GM19025 (cell line): ENCODE data around the gene ADAMTSL2.

ENCODE experiments used
- ATAC-seq: cut with Tn5 transposase; IDR thresholded peaks from one replicate; pipeline ENCODE4 v1.9.1; 2021; ENCODE audit warnings: mild to moderate bottlenecking, low read depth, moderate library complexity; ENCODE audit not compliant: unreplicated experiment

Gene ADAMTSL2

DNA sequence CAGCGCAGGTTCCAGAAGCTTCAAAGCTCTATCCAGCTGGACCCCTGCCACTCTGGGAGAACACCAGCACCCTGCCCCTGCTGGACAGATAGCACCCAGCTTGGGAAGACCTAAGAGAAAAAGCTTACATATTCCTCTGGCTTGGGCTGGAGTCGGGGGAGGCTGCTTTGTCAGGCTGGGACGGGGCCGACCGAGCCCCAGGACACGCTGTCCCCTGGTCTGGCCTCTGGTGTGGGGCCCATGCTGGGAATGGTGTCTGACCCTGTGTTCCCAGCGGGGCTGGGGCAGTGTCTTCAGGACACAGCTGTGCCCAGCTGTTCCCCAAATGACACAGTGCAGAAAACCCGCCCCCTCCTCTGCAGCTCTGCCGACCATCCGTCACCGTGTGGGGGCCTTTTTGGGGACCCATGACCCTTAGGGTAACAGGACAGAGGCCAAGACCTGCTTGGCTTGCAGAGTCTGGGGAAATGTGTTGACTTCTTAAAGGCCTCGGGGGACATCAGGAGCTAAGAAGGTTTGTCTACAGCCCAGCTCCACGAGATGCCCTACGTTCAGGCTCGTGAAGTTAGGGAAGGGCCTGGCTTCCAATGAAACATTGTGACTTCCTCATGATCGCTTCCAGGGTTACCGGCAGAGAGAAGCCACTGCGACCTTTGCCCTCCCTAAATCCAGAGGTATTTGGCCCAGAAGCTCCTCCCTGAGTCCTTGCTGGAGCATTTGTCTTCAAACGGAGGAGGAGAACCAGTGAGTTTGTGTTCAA lies 35.2 kb upstream of the ADAMTSL2 start:
- ATAC-seq: no peak

- no peak for ATAC-seq
Observed at GRCh38 chr9:133499892-133500270, 34.6 kb upstream of the ADAMTSL2 start.

DNA sequence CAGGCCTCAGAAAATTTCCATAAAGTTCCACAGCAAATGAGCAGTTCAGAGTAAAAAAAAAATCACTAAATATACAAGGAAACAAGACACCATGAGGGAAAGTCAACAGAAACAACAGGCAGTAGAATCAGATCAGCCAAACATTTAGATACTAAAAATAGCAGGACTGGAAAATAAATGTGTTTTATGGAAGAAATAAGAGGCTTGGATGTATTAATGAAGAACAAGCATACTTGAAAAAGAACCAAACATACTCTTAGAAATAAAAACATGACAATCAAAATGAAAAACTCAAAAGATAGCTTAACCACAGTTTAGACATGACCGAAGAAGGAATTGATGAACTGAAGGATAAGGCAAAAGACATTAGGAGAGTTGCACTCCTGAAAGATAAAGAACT lies 32.4 kb upstream of the ADAMTSL2 start:
- ATAC-seq: no peak

- no peak for ATAC-seq
Observed at GRCh38 chr9:133505186-133505830, 29.2 kb upstream of the ADAMTSL2 start.

- ATAC-seq: no peak
Observed at GRCh38 chr9:133505901-133506652, 28.4 kb upstream of the ADAMTSL2 start.

- ATAC-seq: no peak
Observed at GRCh38 chr9:133506653-133507038, 27.9 kb upstream of the ADAMTSL2 start.

- no peak for ATAC-seq
Observed at GRCh38 chr9:133507246-133507965, 27.1 kb upstream of the ADAMTSL2 start.

GRCh38 chr9:133508046-133508445 lies 26.5 kb upstream of the ADAMTSL2 start:
- ATAC-seq: no peak

DNA sequence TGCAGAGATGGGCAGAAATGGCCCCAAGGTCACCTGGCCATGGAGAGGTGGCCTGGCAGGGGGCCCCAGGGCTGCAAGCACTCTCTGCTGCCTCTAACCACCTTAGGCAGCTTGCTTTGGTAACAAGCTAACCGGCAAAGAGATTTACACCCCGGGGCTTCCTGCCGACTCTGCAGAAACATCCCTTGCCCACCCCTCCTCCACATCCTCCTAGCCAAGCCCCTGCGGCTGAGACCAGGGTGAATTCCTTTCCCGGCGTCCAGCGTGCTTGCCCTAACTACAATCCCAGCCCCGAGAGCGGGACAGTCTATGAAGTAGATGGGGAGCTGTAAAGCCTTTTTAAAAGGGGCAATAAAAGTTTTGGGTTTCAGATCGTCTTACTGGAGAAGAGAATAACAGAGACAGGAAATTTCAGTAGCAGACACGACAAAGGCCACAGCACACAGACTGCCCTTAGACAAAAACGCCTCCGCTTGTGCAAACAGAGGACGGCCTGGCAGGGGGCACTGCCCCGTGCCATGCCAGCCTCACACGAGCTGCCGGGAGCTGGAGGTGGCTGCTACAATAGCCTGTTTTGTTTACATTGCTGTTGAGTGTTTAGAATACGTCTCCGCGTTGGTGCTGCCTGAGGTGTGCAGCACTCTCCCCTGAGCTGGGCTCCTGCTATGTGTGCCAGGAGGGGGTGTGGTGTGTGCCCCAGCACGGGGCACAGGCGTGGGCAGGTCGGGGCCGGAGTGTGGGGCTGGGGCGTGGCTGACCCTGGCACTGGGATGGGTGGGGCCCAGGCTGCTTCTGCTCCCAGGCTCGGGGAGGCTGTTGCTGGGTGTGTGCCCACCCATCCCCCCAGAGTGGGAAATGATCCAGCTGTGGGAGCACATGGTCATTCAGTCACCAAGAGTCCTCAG lies 25.1 kb upstream of the ADAMTSL2 start:
- ATAC-seq: no peak

GRCh38 chr9:133510926-133511505 lies 23.5 kb upstream of the ADAMTSL2 start:
- ATAC-seq: no peak

DNA sequence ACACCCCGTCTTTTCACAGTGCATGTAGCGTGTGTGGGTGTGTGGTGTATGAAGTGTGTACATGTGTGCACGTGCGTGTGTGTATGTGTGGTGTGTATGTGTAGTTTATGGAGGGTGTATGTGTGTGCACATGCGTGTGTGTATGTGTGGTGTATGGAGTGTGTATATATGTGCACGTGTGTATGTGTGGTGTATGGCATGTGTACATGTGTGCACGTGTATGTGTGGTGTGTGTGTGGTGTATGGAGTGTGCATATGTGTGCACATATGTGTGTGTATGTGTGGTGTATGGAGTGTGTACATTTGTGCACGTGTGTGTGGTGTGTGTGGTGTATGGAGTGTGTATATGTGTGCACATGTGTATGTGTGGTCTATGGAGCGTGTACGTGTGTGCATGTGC lies 22.9 kb upstream of the ADAMTSL2 start:
- no peak for ATAC-seq

DNA sequence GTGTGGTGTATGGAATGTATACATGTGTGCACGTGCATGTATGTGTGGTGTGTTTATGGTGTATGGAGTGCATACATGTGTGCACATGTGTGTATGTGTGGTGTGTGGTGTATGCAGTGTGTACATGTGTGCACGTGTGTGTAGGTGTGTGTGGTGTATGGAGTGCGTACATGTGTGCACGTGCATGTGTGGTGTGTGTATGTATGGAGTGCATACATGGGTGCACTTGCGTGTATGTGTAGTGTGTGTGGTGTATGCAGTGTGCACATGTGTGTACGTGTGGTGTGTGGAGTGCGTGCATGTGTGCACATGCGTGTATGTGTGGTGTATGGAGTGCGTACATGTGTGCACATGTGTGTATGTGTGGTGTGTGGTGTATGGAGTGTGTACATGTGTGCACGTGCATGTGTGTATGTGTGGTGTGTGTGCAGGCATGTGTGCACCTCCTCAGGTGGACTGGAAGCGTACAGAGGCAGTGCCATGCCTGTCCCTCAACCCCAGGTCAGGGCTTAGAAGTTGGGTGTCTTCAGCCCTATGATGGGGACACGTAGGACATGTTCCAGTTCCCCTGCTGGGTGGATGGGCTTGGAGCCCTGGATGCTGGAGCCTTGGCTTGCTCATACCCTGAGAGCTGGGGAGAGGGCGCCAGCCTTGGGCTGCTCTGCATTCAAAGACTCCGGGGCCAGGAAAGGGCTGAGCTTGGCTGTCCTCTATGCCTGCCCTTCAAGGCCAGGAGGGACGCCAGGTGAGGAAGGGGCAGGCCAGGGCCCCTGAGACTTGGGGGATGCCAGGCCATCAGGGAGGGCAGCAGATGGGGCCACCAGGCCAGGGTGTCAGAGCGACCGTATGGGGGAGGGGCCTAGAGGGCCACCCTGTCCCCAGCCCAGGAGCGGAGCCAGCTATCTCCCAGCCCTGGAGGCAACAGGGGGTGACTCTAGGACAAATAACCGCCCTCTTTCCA lies 22.0 kb upstream of the ADAMTSL2 start:
- no peak for ATAC-seq

- ATAC-seq: no peak
Observed at GRCh38 chr9:133513214-133514100, 21.0 kb upstream of the ADAMTSL2 start.

- no peak for ATAC-seq
Observed at GRCh38 chr9:133514460-133515239, 19.9 kb upstream of the ADAMTSL2 start.

GRCh38 chr9:133515240-133515610 lies 19.3 kb upstream of the ADAMTSL2 start:
- ATAC-seq: no peak

DNA sequence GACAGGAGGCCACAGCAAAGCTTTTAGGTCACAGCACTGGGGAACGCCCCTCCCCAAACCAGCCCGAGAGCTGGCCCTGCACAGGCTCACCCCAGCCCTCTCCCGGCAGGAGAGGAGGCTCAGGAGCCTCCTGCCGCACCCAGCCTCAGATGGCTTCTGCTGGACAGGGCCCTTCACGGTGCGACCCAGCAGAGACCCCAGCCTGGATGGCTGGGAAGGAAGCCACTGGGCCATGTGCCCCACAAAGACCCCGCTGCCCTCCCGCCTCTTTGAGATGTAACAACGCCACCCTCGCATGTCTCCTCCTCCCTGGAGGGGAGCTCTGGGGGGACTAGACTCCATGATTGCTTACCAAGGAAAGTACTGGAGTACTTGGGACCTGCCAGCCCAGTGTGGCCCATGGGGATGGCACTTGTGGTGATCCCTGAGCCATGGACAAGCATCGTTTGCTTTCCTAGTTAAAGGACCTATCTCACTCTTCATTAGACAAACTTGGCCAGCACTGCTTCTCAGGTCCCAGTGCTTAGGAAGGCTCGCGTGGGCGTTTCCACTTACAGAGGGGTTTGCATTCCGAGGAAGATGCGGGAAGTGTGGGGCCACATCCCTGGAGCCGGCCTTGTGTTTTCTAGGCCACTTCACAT lies 18.8 kb upstream of the ADAMTSL2 start:
- no peak for ATAC-seq
